H1 (cell line): ENCODE measurements around the gene RCAN3. TPM values are rescaled to one million over a fixed set of nuclear protein-coding genes. Genes with fewer than 3 reads are reported as not detected.

ENCODE experiments used
- CTCF ChIA-PET: fragments of 300-600 bp; sonication (Branson Sonifier 250); formaldehyde crosslinking; loops from one replicate; lab custom pipeline; 2021; ENCODE audit not compliant: partially characterized antibody; lab: Charles Lee
- POLR2A ChIA-PET: fragments of 300-600 bp; sonication (Branson Sonifier 250); formaldehyde crosslinking; loops from one replicate; lab custom pipeline; 2021; ENCODE audit warnings: inconsistent platforms; ENCODE audit not compliant: partially characterized antibody; lab: Charles Lee
- DNase-seq, 2 experiments: peaks; one replicate each; pipeline versions ENCODE4 v3.0.0 to v3.0.0-alpha.2; 2010 to 2022; ENCODE audit warnings: low spot score in 2 of 2, low read depth in 1 of 2, mixed read lengths in 1 of 2
- FAIRE-seq: peaks from 2 replicates; lab custom pipeline; 2011; peaks lifted over from hg19 to GRCh38; lab: Jason Lieb, UNC
- H2AFZ ChIP-seq: 2 replicates; pipeline ENCODE4 v1.8.1; 2012; ENCODE audit warnings: low read length, inconsistent platforms
- H2AK5ac ChIP-seq: 2 replicates; pipeline ENCODE4 v1.6.1; 2013; ENCODE audit warnings: low read depth, low read length
- H2BK120ac ChIP-seq: replicated peaks from 2 replicates; pipeline ENCODE3; 2013; ENCODE audit warnings: low read depth, low read length, inconsistent platforms
- H2BK12ac ChIP-seq: 2 replicates; pipeline ENCODE4 v1.6.1; 2013; ENCODE audit warnings: low read depth, low read length
- H2BK15ac ChIP-seq: 2 replicates; pipeline ENCODE4 v1.6.1; 2013; ENCODE audit warnings: low read length
- H2BK20ac ChIP-seq: 2 replicates; pipeline ENCODE4 v1.6.1; 2013; ENCODE audit warnings: low read length
- H2BK5ac ChIP-seq: 2 replicates; pipeline ENCODE4 v1.6.1; 2013; ENCODE audit warnings: low read depth, low read length
- H3K14ac ChIP-seq: 2 replicates; pipeline ENCODE4 v1.6.1; 2013; ENCODE audit warnings: inconsistent platforms; ENCODE audit not compliant: insufficient read length
- H3K18ac ChIP-seq: 2 replicates; pipeline ENCODE4 v1.6.1; 2013; ENCODE audit warnings: low read length; ENCODE audit errors: extremely low read depth
- H3K23ac ChIP-seq: 2 replicates; pipeline ENCODE4 v1.6.1; 2013; ENCODE audit warnings: inconsistent platforms; ENCODE audit not compliant: insufficient read length
- H3K23me2 ChIP-seq: 2 replicates; pipeline ENCODE4 v1.6.1; 2013; ENCODE audit warnings: low read depth, low read length
- H3K27ac ChIP-seq: 2 replicates; pipeline ENCODE4 v1.6.1; 2011; ENCODE audit warnings: low read depth, low read length, inconsistent platforms
- H3K27me3 ChIP-seq, 4 experiments: replicated peaks in 1 of 4; 1 replicate in 1 of 4; 2 replicates in 3 of 4; pipeline versions ENCODE4 v1.6.1 to v1.8.1; 2011 to 2013; ENCODE audit warnings: low read length in 3 of 4, mild to moderate bottlenecking in 3 of 4, inconsistent platforms in 2 of 4, mixed read lengths in 2 of 4, moderate library complexity in 1 of 4; ENCODE audit not compliant: control insufficient read depth in 3 of 4, insufficient read depth in 3 of 4; ENCODE audit errors: extremely low read depth in 1 of 4
- H3K36me3 ChIP-seq, 4 experiments: 2 replicates each; pipeline versions ENCODE4 v1.6.1 to v1.8.1; 2011 to 2013; ENCODE audit warnings: mild to moderate bottlenecking in 4 of 4, low read length in 3 of 4, moderate library complexity in 2 of 4, control low read depth in 1 of 4, inconsistent platforms in 1 of 4; ENCODE audit not compliant: insufficient read depth in 4 of 4, control insufficient read depth in 2 of 4
- H3K4ac ChIP-seq: replicated peaks from 2 replicates; pipeline ENCODE3; 2013; ENCODE audit warnings: low read length, low read depth, mixed read lengths, inconsistent platforms; ENCODE audit not compliant: insufficient read length
- H3K4me1 ChIP-seq, 4 experiments: replicated peaks in 1 of 4; 1 replicate in 1 of 4; 2 replicates in 3 of 4; pipeline versions ENCODE4 v1.6.1 to v1.8.1; 2011 to 2013; ENCODE audit warnings: low read length in 3 of 4, inconsistent platforms in 2 of 4, mixed read lengths in 1 of 4; ENCODE audit not compliant: insufficient read depth in 4 of 4, control insufficient read depth in 3 of 4
- H3K4me2 ChIP-seq, 2 experiments: 2 replicates each; pipeline versions ENCODE4 v1.6.1 to v1.8.1; 2011 to 2013; ENCODE audit warnings: low read depth in 2 of 2, low read length in 2 of 2, control low read depth in 1 of 2, inconsistent platforms in 1 of 2, mild to moderate bottlenecking in 1 of 2; ENCODE audit not compliant: insufficient read depth in 1 of 2
- H3K4me3 ChIP-seq, 4 experiments: fragments of 200-600, 300-600 bp in 1 of 4; sonication (generic), shearing (Covaris generic), sonication (Bioruptor Twin) in 1 of 4; 2 replicates each; pipeline versions ENCODE4 v1.5.1 to v1.8.1; 2011 to 2016; ENCODE audit warnings: low read length in 4 of 4, low read depth in 3 of 4, control low read depth in 2 of 4, inconsistent platforms in 2 of 4, mild to moderate bottlenecking in 2 of 4, mixed read lengths in 1 of 4, moderate library complexity in 1 of 4; ENCODE audit not compliant: insufficient read depth in 2 of 4; ENCODE audit errors: extremely low read depth in 1 of 4
- H3K56ac ChIP-seq: replicated peaks from 2 replicates; pipeline ENCODE3; 2013; ENCODE audit warnings: low read depth, mild to moderate bottlenecking, mixed read lengths, low read length, inconsistent platforms; ENCODE audit not compliant: insufficient read length
- H3K79me1 ChIP-seq: 2 replicates; pipeline ENCODE4 v1.6.1; 2013; ENCODE audit warnings: low read depth, low read length, control low read depth
- H3K79me2 ChIP-seq, 2 experiments: 2 replicates each; pipeline versions ENCODE4 v1.6.1 to v1.8.1; 2012 to 2013; ENCODE audit warnings: low read length in 2 of 2, mild to moderate bottlenecking in 2 of 2, inconsistent platforms in 1 of 2; ENCODE audit not compliant: insufficient read depth in 2 of 2, control insufficient read depth in 1 of 2
- H3K9ac ChIP-seq, 4 experiments: replicated peaks in 1 of 4; 1 replicate in 1 of 4; 2 replicates in 3 of 4; pipeline versions ENCODE4 v1.6.1 to v1.8.1; 2011 to 2013; ENCODE audit warnings: low read depth in 3 of 4, low read length in 3 of 4, control low read depth in 2 of 4, mild to moderate bottlenecking in 2 of 4, moderate library complexity in 2 of 4, inconsistent platforms in 1 of 4; ENCODE audit errors: extremely low read depth in 1 of 4
- H3K9me3 ChIP-seq, 2 experiments: 2 replicates each; pipeline versions ENCODE4 v1.6.1 to v1.8.1; 2012 to 2013; ENCODE audit warnings: mild to moderate bottlenecking in 2 of 2, moderate library complexity in 2 of 2, control low read depth in 1 of 2, inconsistent platforms in 1 of 2, low read depth in 1 of 2, low read length in 1 of 2, mixed read lengths in 1 of 2; ENCODE audit not compliant: insufficient read depth in 2 of 2
- H4K20me1 ChIP-seq, 2 experiments: replicated peaks in 1 of 2; 2 replicates each; pipeline versions ENCODE3 to v1.8.1; 2011 to 2013; ENCODE audit warnings: inconsistent platforms in 2 of 2, low read length in 2 of 2, mild to moderate bottlenecking in 1 of 2; ENCODE audit not compliant: insufficient read depth in 2 of 2, control insufficient read depth in 1 of 2
- H4K5ac ChIP-seq: 2 replicates; pipeline ENCODE4 v1.6.1; 2013; ENCODE audit warnings: low read length, low read depth, mixed read lengths, inconsistent platforms; ENCODE audit not compliant: insufficient read length
- H4K8ac ChIP-seq: 2 replicates; pipeline ENCODE4 v1.8.0; 2013; ENCODE audit warnings: mild to moderate bottlenecking, moderate library complexity, low read length, inconsistent platforms; ENCODE audit not compliant: insufficient read depth; ENCODE audit errors: extremely low read depth
- H4K91ac ChIP-seq: replicated peaks from 2 replicates; pipeline ENCODE3; 2013; ENCODE audit warnings: low read length, mixed read lengths, inconsistent platforms; ENCODE audit not compliant: insufficient read length
- ASH2L ChIP-seq: fragments of 200-600, 300-600 bp; sonication (generic); IDR thresholded peaks from one replicate; pipeline ENCODE4 v1.7.1; 2017; ENCODE audit warnings: low read length
- CBX5 ChIP-seq: fragments of 300-800, 300-1000 bp; sonication (generic); IDR thresholded peaks from 2 replicates; pipeline ENCODE4 v1.7.1; 2016; ENCODE audit warnings: antibody characterized with exemption, low read length, low read depth
- CTBP2 ChIP-seq: IDR thresholded peaks from 2 replicates; pipeline ENCODE4 v1.7.0; 2011; ENCODE audit warnings: borderline replicate concordance, mild to moderate bottlenecking, moderate library complexity, mixed read lengths, low read length; ENCODE audit not compliant: insufficient read depth, insufficient read length
- EGR1 ChIP-seq: IDR thresholded peaks from 2 replicates; pipeline ENCODE4 v1.6.1; 2011; ENCODE audit warnings: low read depth, low read length, borderline replicate concordance
- FOSL1 ChIP-seq: IDR thresholded peaks from 2 replicates; pipeline ENCODE4 v1.6.1; 2011; ENCODE audit warnings: mild to moderate bottlenecking, low read depth, low read length, moderate library complexity; ENCODE audit not compliant: insufficient read depth
- KDM5A ChIP-seq: fragments of 200-600 bp; IDR thresholded peaks from 2 replicates; pipeline ENCODE4 v1.7.1; 2012; ENCODE audit warnings: mild to moderate bottlenecking, low read length, inconsistent platforms, mixed read lengths
- POLR2AphosphoS5 ChIP-seq: IDR thresholded peaks from 2 replicates; pipeline ENCODE4 v1.6.1; 2011; ENCODE audit warnings: low read depth, low read length
- RNF2 ChIP-seq: fragments of 200-900, 300-1000 bp; sonication (generic); IDR thresholded peaks from 2 replicates; pipeline ENCODE4 v1.7.1; 2016; ENCODE audit warnings: borderline replicate concordance, low read depth, mild to moderate bottlenecking, antibody characterized with exemption, low read length; ENCODE audit not compliant: poor library complexity, severe bottlenecking; ENCODE audit errors: missing control alignments
- RXRA ChIP-seq: IDR thresholded peaks from 2 replicates; pipeline ENCODE4 v1.6.1; 2011; ENCODE audit warnings: low read depth, mild to moderate bottlenecking, low read length, moderate library complexity; ENCODE audit not compliant: insufficient read depth
- SRF ChIP-seq: IDR thresholded peaks from 2 replicates; pipeline ENCODE4 v1.6.1; 2011; ENCODE audit warnings: mild to moderate bottlenecking, low read depth, low read length, moderate library complexity
- TAF7 ChIP-seq: optimal IDR thresholded peaks from 2 replicates; pipeline ENCODE3; 2011; ENCODE audit warnings: low read depth, mild to moderate bottlenecking, inconsistent platforms, low read length, moderate library complexity, borderline replicate concordance
- WGBS, 2 experiments: shearing (Covaris generic) in 1 of 2; methylation state at CpG; one replicate each; pipeline versions ENCODE4 v1.1.6 to v1.1.7; 2013 to 2015; ENCODE audit warnings: low lambda C conversion rate in 2 of 2, mixed read lengths in 2 of 2, inconsistent platforms in 1 of 2, low coverage in 1 of 2, missing lambda C conversion rate in 1 of 2; ENCODE audit not compliant: insufficient replicate concordance in 2 of 2, insufficient coverage in 1 of 2, insufficient read length in 1 of 2; ENCODE audit errors: extremely low coverage in 1 of 2, missing lambda C conversion rate in 1 of 2; 5-methylcytosine and 5-hydroxymethylcytosine counted together
- polyA plus RNA-seq, 7 experiments: library from polyadenylated mRNA; depleted of rRNA in 3 of 7; stranded (reverse) in 5 of 7; unstranded in 2 of 7; fragments of >200 nt in 5 of 7; fragments of 200-250 nt in 2 of 7; gene quantifications; 1 replicate in 5 of 7; 2 replicates in 1 of 7; 4 replicates in 1 of 7; pipeline versions ENCODE4 v1.2.1 to v1.2.3, GENCODE V29; 2011 to 2013; ENCODE audit warnings: missing spikeins in 2 of 7, mixed read lengths in 2 of 7
- total RNA-seq: library from RNA; stranded (reverse); fragmentation: NEBNext Ultra II Directional; extraction: Animal tissue kit (Norgen Biotek cat#: 25700); gene quantifications from 2 replicates; pipeline ENCODE4 v1.2.1, GENCODE V29; 2021

The RCAN3 gene
- total and polyA plus RNA-seq, 2 of the 8 experiments (the other 6 are each of a cell fraction or from before 2014, with no cell fraction given): 5.6 to 16.6 TPM

GRCh38 chr1:24525606-24526005, 23.0 kb downstream of the RCAN3 start:
- Histone ChIP-seq H2AK5ac (no peak overlapping the region), H3K56ac (no peak overlapping the region), H4K8ac (no peak overlapping the region), H2AFZ (no peak overlapping the region), H3K79me2 (no peaks in the 10 kb centered on the region), H3K23me2 (no peaks in the 10 kb centered on the region), H3K4me1 (no peaks in the 10 kb centered on the region), H2BK120ac (no peak overlapping the region), H3K18ac (no peak overlapping the region), H2BK5ac (no peak overlapping the region), H3K27me3 (no peaks in the 10 kb centered on the region; a peak in 1 of 7 replicates), H4K20me1 (no peaks in the 10 kb centered on the region), H3K14ac (no peak overlapping the region), H3K36me3 (no peaks in the 10 kb centered on the region), H3K4me3 (no peak overlapping the region), H3K79me1 (no peaks in the 10 kb centered on the region), H2BK15ac (no peak overlapping the region), H4K91ac (no peak overlapping the region), H3K9me3 (no peaks in the 10 kb centered on the region), H3K4me2 (no peak overlapping the region), H3K4ac (no peak overlapping the region), H3K9ac (no peak overlapping the region), H3K23ac (no peak overlapping the region), H2BK12ac (no peak overlapping the region), H4K5ac (no peak overlapping the region), H2BK20ac (no peak overlapping the region), H3K27ac (no peak overlapping the region)
- ChIA-PET CTCF (interaction anchor here (0.7 to 7.8 kb wide), 13 partner anchors 10 to 326 kb away, joined by 3 to 85 read pairs (median 6); partner anchors contain the start of genes NIPAL3 and STPG1), POLR2A (interaction anchor here (0.9 to 1.6 kb wide), 2 partner anchors 23 to 117 kb away, joined by 3 read pairs; partner anchors contain the start of gene RCAN3)
- WGBS, 2 experiments: 92% methylated on average over 6 of the region's 6 CpGs; no CpG with 5 or more reads in 1 of the 2 experiments
- DNase-seq (no peak), FAIRE-seq (no peak)
- no peak for TF ChIP-seq RNF2
- TF ChIP-seq ASH2L: no peak
- no peak for TF ChIP-seq CTBP2
- TF ChIP-seq RXRA: no peak
- TF ChIP-seq CBX5: no peak
- TF ChIP-seq POLR2AphosphoS5: no peak
- no peak for TF ChIP-seq FOSL1
- TF ChIP-seq TAF7: no peak
- no peak for TF ChIP-seq KDM5A
- no peak for TF ChIP-seq EGR1
- no peak for TF ChIP-seq SRF
